PC-3 (cell line): ENCODE measurements around the gene VWA8.
"Not testable (repeated sequence)": the region's sequence is repeated elsewhere in the genome, so short reads cannot be mapped to it uniquely, and the experiment has no call there.

Source experiments
- EZH2 ChIP-seq: fragments of 300-600 bp; sonication (generic); IDR thresholded peaks from one replicate; pipeline ENCODE4 v1.6.1; 2017; ENCODE audit warnings: antibody characterized with exemption, mild to moderate bottlenecking, low read length; ENCODE audit not compliant: unreplicated experiment
- TF ChIP-seq, protein P1 (sequence below): fragments of 300-600 bp; sonication (generic); conservative IDR thresholded peaks from 2 replicates; pipeline ENCODE4 v1.5.1; 2017; ENCODE audit warnings: antibody characterized with exemption, low read depth, mild to moderate bottlenecking, low read length

DNA sequence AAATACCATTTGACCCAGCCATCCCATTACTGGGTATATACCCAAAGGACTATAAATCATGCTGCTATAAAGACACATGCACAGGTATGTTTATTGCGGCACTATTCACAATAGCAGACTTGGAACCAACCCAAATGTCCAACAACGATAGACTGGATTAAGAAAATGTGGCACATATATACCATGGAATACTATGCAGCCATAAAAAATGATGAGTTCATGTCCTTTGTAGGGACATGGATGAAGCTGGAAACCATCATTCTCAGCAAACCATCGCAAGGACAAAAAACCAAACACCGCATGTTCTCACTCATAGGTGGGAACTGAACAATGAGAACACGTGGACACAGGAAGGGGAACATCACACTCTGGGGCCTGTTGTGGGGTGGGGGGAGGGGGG is 323.9 kb downstream of the VWA8 start:
- TF ChIP-seq EZH2: not testable (repeated sequence)
- TF ChIP-seq, protein P1, sequence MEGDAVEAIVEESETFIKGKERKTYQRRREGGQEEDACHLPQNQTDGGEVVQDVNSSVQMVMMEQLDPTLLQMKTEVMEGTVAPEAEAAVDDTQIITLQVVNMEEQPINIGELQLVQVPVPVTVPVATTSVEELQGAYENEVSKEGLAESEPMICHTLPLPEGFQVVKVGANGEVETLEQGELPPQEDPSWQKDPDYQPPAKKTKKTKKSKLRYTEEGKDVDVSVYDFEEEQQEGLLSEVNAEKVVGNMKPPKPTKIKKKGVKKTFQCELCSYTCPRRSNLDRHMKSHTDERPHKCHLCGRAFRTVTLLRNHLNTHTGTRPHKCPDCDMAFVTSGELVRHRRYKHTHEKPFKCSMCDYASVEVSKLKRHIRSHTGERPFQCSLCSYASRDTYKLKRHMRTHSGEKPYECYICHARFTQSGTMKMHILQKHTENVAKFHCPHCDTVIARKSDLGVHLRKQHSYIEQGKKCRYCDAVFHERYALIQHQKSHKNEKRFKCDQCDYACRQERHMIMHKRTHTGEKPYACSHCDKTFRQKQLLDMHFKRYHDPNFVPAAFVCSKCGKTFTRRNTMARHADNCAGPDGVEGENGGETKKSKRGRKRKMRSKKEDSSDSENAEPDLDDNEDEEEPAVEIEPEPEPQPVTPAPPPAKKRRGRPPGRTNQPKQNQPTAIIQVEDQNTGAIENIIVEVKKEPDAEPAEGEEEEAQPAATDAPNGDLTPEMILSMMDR: not testable (repeated sequence)
